ENCODE results near the gene ALOX5AP.

DNA sequence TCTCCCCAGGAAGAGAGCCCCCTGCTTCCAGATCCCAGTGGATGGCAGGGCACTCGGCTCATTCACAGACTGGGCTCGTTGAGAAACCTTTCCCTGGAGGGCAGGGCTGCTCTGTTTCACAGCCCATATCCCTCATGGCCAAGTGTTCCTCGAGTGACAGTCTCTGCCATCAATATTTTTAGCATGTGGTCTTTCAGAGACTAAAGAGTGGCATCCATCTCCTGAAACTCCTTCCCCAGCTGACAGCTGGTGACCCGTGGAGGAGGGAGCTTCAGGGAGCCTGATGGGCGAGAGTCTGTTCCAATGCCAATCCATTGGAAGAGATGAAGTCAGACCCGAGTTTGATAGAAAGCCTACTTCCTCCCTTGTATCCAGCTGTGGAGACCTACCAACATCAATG lies 30.7 kb upstream of the ALOX5AP start:
- no peak for TF ChIP-seq EZH2phosphoT487 (IDR thresholded peaks at IDR 0.05; ENCODE audit: insufficient read depth, low read depth)
- TF ChIP-seq EZH2 (IDR thresholded peaks at IDR 0.05; ENCODE audit: insufficient read depth, poor library complexity, severe bottlenecking): no peak

Measured in GM23248 (cell line).